Measurements from ENCODE around the gene BSND.
"Not testable (repeated sequence)": the region's sequence is repeated elsewhere in the genome, so short reads cannot be mapped to it uniquely, and the experiment has no call there.

The BSND gene

GRCh38 chr1:54953846-54954245 is 44.9 kb upstream of the BSND start:
- no peak for TF ChIP-seq CTCF (IDR thresholded peaks at IDR 0.05; ENCODE audit: borderline replicate concordance, control extremely low read depth, extremely low read depth, insufficient read depth, missing control alignments)
- in situ Hi-C loops (cut with MboI; ENCODE audit: low sequenced_read_pairs, unreplicated experiment): loop anchor here (5.0 kb wide), 1 partner anchor 43 kb away; the partner anchor contains the start of gene BSND
- no peak for DNase-seq (ENCODE audit: low spot score)

GRCh38 chr1:54955359-54955758 is 43.4 kb upstream of the BSND start:
- no peak for TF ChIP-seq CTCF (IDR thresholded peaks at IDR 0.05; ENCODE audit: borderline replicate concordance, control extremely low read depth, extremely low read depth, insufficient read depth, missing control alignments)
- no peak for DNase-seq (ENCODE audit: low spot score)
- in situ Hi-C loops (cut with MboI; ENCODE audit: low sequenced_read_pairs, unreplicated experiment): no loop called here

GRCh38 chr1:54956726-54957125 is 42.0 kb upstream of the BSND start:
- DNase-seq (ENCODE audit: low spot score): no peak
- no peak for TF ChIP-seq CTCF (IDR thresholded peaks at IDR 0.05; ENCODE audit: borderline replicate concordance, control extremely low read depth, extremely low read depth, insufficient read depth, missing control alignments)
- in situ Hi-C loops (cut with MboI; ENCODE audit: low sequenced_read_pairs, unreplicated experiment): no loop called here

- no peak for TF ChIP-seq CTCF (IDR thresholded peaks at IDR 0.05; ENCODE audit: borderline replicate concordance, control extremely low read depth, extremely low read depth, insufficient read depth, missing control alignments)
- in situ Hi-C loops (cut with MboI; ENCODE audit: low sequenced_read_pairs, unreplicated experiment): no loop called here
- DNase-seq (ENCODE audit: low spot score): no peak
These were observed 39.5 kb upstream of the BSND start for GRCh38 chr1:54959241-54959640.

- DNase-seq (ENCODE audit: low spot score): no peak
- in situ Hi-C loops (cut with MboI; ENCODE audit: low sequenced_read_pairs, unreplicated experiment): no loop called here
- TF ChIP-seq CTCF (IDR thresholded peaks at IDR 0.05; ENCODE audit: borderline replicate concordance, control extremely low read depth, extremely low read depth, insufficient read depth, missing control alignments): no peak
These were observed 35.9 kb upstream of the BSND start for GRCh38 chr1:54962612-54963395.

- in situ Hi-C loops (cut with MboI; ENCODE audit: low sequenced_read_pairs, unreplicated experiment); DNase-seq (ENCODE audit: low spot score): not testable (repeated sequence)
These were observed 34.9 kb upstream of the BSND start for GRCh38 chr1:54963829-54964228.

GRCh38 chr1:54965624-54966340 is 33.0 kb upstream of the BSND start:
- in situ Hi-C loops (cut with MboI; ENCODE audit: low sequenced_read_pairs, unreplicated experiment): no loop called here
- no peak for TF ChIP-seq CTCF (IDR thresholded peaks at IDR 0.05; ENCODE audit: borderline replicate concordance, control extremely low read depth, extremely low read depth, insufficient read depth, missing control alignments)
- DNase-seq (ENCODE audit: low spot score): no peak
